Esophagus squamous epithelium (tissue), 4 donors: ENCODE measurements around the gene KDM1B.

Experiments
- POLR2A ChIP-seq, 4 donors: fragments of 450-650 bp; IDR thresholded peaks; one replicate each; pipeline ENCODE4 v1.6.1; 2017; ENCODE audit warnings: antibody characterized with exemption in 4 of 4, mild to moderate bottlenecking in 4 of 4, moderate library complexity in 3 of 4
- TF ChIP-seq, protein P1 (sequence below), 6 experiments: fragments of 450-650 bp in 4 of 6; fragments of 200-600 bp in 2 of 6; sonication (generic) in 2 of 6; IDR thresholded peaks; one replicate each; pipeline ENCODE4 v1.5.1; 2016 to 2019; ENCODE audit warnings: antibody characterized with exemption in 6 of 6, mild to moderate bottlenecking in 4 of 6, moderate library complexity in 4 of 6

DNA sequence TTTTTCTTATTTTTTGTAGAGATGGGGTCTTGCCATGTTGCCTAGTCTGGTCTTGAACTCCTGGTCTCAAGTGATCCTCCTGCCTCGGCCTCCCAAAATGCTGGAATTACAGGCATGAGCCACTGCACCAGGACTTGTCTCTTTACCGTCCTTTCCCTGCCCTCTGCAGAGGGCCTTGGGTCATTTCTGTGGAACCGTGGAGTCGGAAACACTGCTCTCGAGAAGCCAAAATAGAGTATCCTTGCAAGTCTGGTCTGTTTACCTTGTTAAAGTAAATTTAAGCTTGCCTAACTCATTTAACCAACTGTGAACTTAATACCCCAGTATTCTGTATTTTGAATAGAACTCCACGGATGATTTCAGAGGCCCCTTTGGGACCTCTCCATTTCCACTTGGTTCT, 51.4 kb downstream of the KDM1B start:
- TF ChIP-seq, protein P1, sequence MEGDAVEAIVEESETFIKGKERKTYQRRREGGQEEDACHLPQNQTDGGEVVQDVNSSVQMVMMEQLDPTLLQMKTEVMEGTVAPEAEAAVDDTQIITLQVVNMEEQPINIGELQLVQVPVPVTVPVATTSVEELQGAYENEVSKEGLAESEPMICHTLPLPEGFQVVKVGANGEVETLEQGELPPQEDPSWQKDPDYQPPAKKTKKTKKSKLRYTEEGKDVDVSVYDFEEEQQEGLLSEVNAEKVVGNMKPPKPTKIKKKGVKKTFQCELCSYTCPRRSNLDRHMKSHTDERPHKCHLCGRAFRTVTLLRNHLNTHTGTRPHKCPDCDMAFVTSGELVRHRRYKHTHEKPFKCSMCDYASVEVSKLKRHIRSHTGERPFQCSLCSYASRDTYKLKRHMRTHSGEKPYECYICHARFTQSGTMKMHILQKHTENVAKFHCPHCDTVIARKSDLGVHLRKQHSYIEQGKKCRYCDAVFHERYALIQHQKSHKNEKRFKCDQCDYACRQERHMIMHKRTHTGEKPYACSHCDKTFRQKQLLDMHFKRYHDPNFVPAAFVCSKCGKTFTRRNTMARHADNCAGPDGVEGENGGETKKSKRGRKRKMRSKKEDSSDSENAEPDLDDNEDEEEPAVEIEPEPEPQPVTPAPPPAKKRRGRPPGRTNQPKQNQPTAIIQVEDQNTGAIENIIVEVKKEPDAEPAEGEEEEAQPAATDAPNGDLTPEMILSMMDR (IDR thresholded peaks at IDR 0.05), result no peak
- TF ChIP-seq POLR2A (IDR thresholded peaks at IDR 0.05), result no peak
